Lung (tissue), 12 donors: ENCODE measurements around the gene CDH23. TPM values are rescaled to one million over a fixed set of nuclear protein-coding genes. Genes with fewer than 3 reads are reported as not detected.

Experiments used
- ATAC-seq: fragments of 200-7000 bp; cut with Tn5 transposase; one replicate; pipeline ENCODE4 v1.9.1; 2020; ENCODE audit warnings: moderate number of reproducible peaks; ENCODE audit not compliant: insufficient read depth, low FRiP score
- DNase-seq, 3 donors: peaks; one replicate each; pipeline ENCODE4 v3.0.0-alpha.2; 2013 to 2017
- H3K27ac ChIP-seq, 2 donors: one replicate each; pipeline ENCODE4 v1.5.1; 2013; ENCODE audit warnings: mild to moderate bottlenecking in 2 of 2, moderate library complexity in 2 of 2, control low read depth in 1 of 2, inconsistent platforms in 1 of 2, low read depth in 1 of 2, low read length in 1 of 2
- H3K27me3 ChIP-seq, 3 donors: one replicate each; pipeline ENCODE4 v1.5.1; 2013; ENCODE audit warnings: low read length in 2 of 3; ENCODE audit not compliant: control insufficient read depth in 3 of 3, insufficient read depth in 3 of 3
- H3K36me3 ChIP-seq, 4 donors: one replicate each; pipeline ENCODE4 v1.5.1; 2013; ENCODE audit warnings: low read length in 4 of 4, mild to moderate bottlenecking in 1 of 4, moderate library complexity in 1 of 4; ENCODE audit not compliant: control insufficient read depth in 4 of 4, insufficient read depth in 4 of 4
- H3K4me1 ChIP-seq, 5 donors: one replicate each; pipeline ENCODE4 v1.5.1; 2013; ENCODE audit warnings: low read length in 5 of 5, mild to moderate bottlenecking in 2 of 5, moderate library complexity in 1 of 5; ENCODE audit not compliant: control insufficient read depth in 5 of 5, insufficient read depth in 5 of 5
- H3K4me3 ChIP-seq: one replicate; pipeline ENCODE4 v1.5.1; 2013; ENCODE audit warnings: mild to moderate bottlenecking, control low read depth, moderate library complexity
- H3K9ac ChIP-seq, 2 donors: one replicate each; pipeline ENCODE4 v1.5.1; 2013; ENCODE audit warnings: low read length in 2 of 2, control low read depth in 1 of 2; ENCODE audit not compliant: insufficient read depth in 1 of 2
- H3K9me3 ChIP-seq, 4 donors: one replicate each; pipeline ENCODE4 v1.5.1; 2013; ENCODE audit warnings: low read length in 3 of 4, mild to moderate bottlenecking in 1 of 4, moderate library complexity in 1 of 4; ENCODE audit not compliant: control insufficient read depth in 4 of 4, insufficient read depth in 3 of 4
- CTCF ChIP-seq: IDR thresholded peaks from 2 replicates; pipeline ENCODE4 v1.5.1; 2012; ENCODE audit warnings: mild to moderate bottlenecking; ENCODE audit errors: control extremely low read depth, extremely low read depth
- WGBS, 2 donors: extraction: QIAGEN DNeasy Blood & Tissue Kit; methylation state at CpG; one replicate each; pipeline ENCODE4 v1.1.7; 2013; 5-methylcytosine and 5-hydroxymethylcytosine counted together
- polyA plus RNA-seq, 2 donors: library from polyadenylated mRNA; stranded (reverse); fragments of 200-250 nt; gene quantifications; one replicate each; pipeline ENCODE4 v1.2.1, GENCODE V29; 2013
- total RNA-seq, 2 donors: library from RNA; depleted of rRNA in 1 of 2; stranded (reverse); fragments of >200 nt in 1 of 2; gene quantifications; one replicate each; pipeline ENCODE4 v1.2.1, GENCODE V29; 2014 to 2021
- donor health status: control.
- donor health status: control.
- donor health status: Bipolar disorder and iron deficiency.
- donor health status: healthy.
- donor health status: DM: yes; HTN: yes; CAD: no.

The CDH23 gene
- total and polyA plus RNA-seq, 4 donors: 4.5 to 29.5 (median 6.0) TPM

- no peaks in the 10 kb centered on the region for H3K9me3 ChIP-seq
- H3K27ac ChIP-seq: peak overlapping the region in 1 of 2 donors; percentile 42
- H3K9ac ChIP-seq: no peak overlapping the region
- peaks cover 0 to 27% (median 3%) of the 10 kb centered on the region in 5 donors for H3K4me1 ChIP-seq
- no peak for TF ChIP-seq CTCF
- no peak overlapping the region for H3K4me3 ChIP-seq
- DNase-seq (peak; percentile 16 to 32 (median 28)), ATAC-seq (peak; percentile 85)
- WGBS, 2 donors: 46 to 52% methylated on average over 14 of the region's 14 CpGs
- H3K27me3 ChIP-seq: no peaks in the 10 kb centered on the region
- H3K36me3 ChIP-seq: no peaks in the 10 kb centered on the region
Measured at GRCh38 chr10:71638064-71638821, 241.5 kb downstream of the CDH23 start.

GRCh38 chr10:71638822-71639719, 242.4 kb downstream of the CDH23 start:
- Histone ChIP-seq H3K27ac (no peak overlapping the region), H3K4me1 (peaks cover 0 to 25% (median 3%) of the 10 kb centered on the region in 5 donors), H3K9me3 (no peaks in the 10 kb centered on the region), H3K9ac (no peak overlapping the region), H3K4me3 (no peak overlapping the region), H3K27me3 (no peaks in the 10 kb centered on the region), H3K36me3 (no peaks in the 10 kb centered on the region)
- no peak for TF ChIP-seq CTCF
- peak; percentile 43 to 56 (median 52) for DNase-seq
- ATAC-seq: no peak
- 46 to 53% methylated on average over 20 to 24 of the region's 24 CpGs for WGBS, 2 donors

GRCh38 chr10:71640607-71641006, 243.9 kb downstream of the CDH23 start:
- no peaks in the 10 kb centered on the region for H3K36me3 ChIP-seq
- ATAC-seq: no peak

More at GRCh38 chr10:71640607-71641006, 243.9 kb downstream of the CDH23 start:
- Histone ChIP-seq H3K9me3 (no peaks in the 10 kb centered on the region), H3K4me1 (peaks cover 0 to 13% (median 0%) of the 10 kb centered on the region in 5 donors), H3K9ac (no peak overlapping the region), H3K4me3 (no peak overlapping the region), H3K27me3 (no peaks in the 10 kb centered on the region), H3K27ac (no peak overlapping the region)
- TF ChIP-seq CTCF: no peak
- no peak for DNase-seq
- WGBS, 2 donors: 89 to 91% methylated on average over 9 of the region's 9 CpGs
